Thymus (tissue), 11 donors: ENCODE measurements around the gene RASGRP1. TPM values are rescaled to one million over a fixed set of nuclear protein-coding genes. Genes with fewer than 3 reads are reported as not detected.

Experiments
- DNase-seq, 9 donors: peaks; one replicate each; pipeline ENCODE4 v3.0.0-alpha.2; 2013; ENCODE audit warnings: low spot score in 9 of 9, low read depth in 6 of 9, missing footprints in 1 of 9
- H3K27ac ChIP-seq, 2 donors: one replicate each; pipeline ENCODE4 v1.5.1; 2013; ENCODE audit warnings: control low read depth in 1 of 2, low read depth in 1 of 2, low read length in 1 of 2, mild to moderate bottlenecking in 1 of 2, moderate library complexity in 1 of 2
- H3K27me3 ChIP-seq, 2 donors: one replicate each; pipeline ENCODE4 v1.5.1; 2013; ENCODE audit warnings: low read length in 1 of 2; ENCODE audit not compliant: control insufficient read depth in 2 of 2, insufficient read depth in 1 of 2
- H3K36me3 ChIP-seq, 2 donors: one replicate each; pipeline ENCODE4 v1.5.1; 2013; ENCODE audit warnings: low read length in 1 of 2, mild to moderate bottlenecking in 1 of 2, moderate library complexity in 1 of 2; ENCODE audit not compliant: control insufficient read depth in 2 of 2, insufficient read depth in 2 of 2
- H3K4me1 ChIP-seq, 2 donors: one replicate each; pipeline ENCODE4 v1.5.1; 2013; ENCODE audit warnings: low read length in 2 of 2; ENCODE audit not compliant: control insufficient read depth in 2 of 2, insufficient read depth in 2 of 2
- H3K4me3 ChIP-seq, 2 donors: one replicate each; pipeline ENCODE4 v1.5.1; 2013; ENCODE audit warnings: low read length in 2 of 2, control low read depth in 1 of 2, mild to moderate bottlenecking in 1 of 2
- H3K9me3 ChIP-seq, 2 donors: one replicate each; pipeline ENCODE4 v1.5.1; 2013; ENCODE audit warnings: low read length in 1 of 2, mild to moderate bottlenecking in 1 of 2; ENCODE audit not compliant: control insufficient read depth in 2 of 2, insufficient read depth in 1 of 2
- WGBS: extraction: QIAGEN DNeasy Blood & Tissue Kit; methylation state at CpG from one replicate; pipeline ENCODE4 v1.1.7; 2013; 5-methylcytosine and 5-hydroxymethylcytosine counted together
- polyA plus RNA-seq: library from polyadenylated mRNA; stranded (reverse); fragments of 200-250 nt; gene quantifications from one replicate; pipeline ENCODE4 v1.2.3, GENCODE V29; 2013
- total RNA-seq: library from RNA; stranded (reverse); fragments of 120-200 nt; gene quantifications from one replicate; pipeline ENCODE4 v1.2.4, GENCODE V29; 2013
- donor health status: healthy.

The RASGRP1 gene
- total and polyA plus RNA-seq, 2 donors = 12.3 to 53.3 TPM

DNA sequence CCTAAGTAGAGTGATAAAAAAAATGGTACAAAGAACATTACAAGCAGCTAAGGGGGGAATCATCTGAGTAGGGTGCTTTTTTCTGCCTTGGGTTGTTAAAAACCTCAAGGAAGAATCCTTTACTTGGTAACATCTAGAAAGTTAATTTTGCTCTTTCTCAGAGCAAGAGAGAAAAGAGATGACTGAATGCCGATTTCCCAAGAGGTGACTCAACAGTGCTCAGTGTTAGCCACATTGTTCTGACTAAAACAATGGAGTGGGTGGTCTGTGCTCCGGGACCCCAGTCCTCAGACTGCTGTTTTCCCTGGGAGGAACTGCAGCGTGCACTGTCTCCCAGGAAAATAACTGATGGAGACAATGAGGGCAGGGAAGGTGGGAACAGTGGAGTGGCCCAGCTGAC lies 41.1 kb upstream of the RASGRP1 start:
- no peaks in the 10 kb centered on the region for H3K36me3 ChIP-seq
- 91% methylated on average over 3 of the region's 3 CpGs for WGBS
- no peak overlapping the region for H3K4me3 ChIP-seq
- H3K9me3 ChIP-seq = no peaks in the 10 kb centered on the region
- H3K27ac ChIP-seq = no peak overlapping the region
- DNase-seq = no peak
- H3K4me1 ChIP-seq = peaks cover 0 to 2% of the 10 kb centered on the region in 2 donors
- no peaks in the 10 kb centered on the region for H3K27me3 ChIP-seq

GRCh38 chr15:38603672-38604071 lies 39.1 kb upstream of the RASGRP1 start:
- DNase-seq = no peak
- no peaks in the 10 kb centered on the region for H3K27me3 ChIP-seq

DNA sequence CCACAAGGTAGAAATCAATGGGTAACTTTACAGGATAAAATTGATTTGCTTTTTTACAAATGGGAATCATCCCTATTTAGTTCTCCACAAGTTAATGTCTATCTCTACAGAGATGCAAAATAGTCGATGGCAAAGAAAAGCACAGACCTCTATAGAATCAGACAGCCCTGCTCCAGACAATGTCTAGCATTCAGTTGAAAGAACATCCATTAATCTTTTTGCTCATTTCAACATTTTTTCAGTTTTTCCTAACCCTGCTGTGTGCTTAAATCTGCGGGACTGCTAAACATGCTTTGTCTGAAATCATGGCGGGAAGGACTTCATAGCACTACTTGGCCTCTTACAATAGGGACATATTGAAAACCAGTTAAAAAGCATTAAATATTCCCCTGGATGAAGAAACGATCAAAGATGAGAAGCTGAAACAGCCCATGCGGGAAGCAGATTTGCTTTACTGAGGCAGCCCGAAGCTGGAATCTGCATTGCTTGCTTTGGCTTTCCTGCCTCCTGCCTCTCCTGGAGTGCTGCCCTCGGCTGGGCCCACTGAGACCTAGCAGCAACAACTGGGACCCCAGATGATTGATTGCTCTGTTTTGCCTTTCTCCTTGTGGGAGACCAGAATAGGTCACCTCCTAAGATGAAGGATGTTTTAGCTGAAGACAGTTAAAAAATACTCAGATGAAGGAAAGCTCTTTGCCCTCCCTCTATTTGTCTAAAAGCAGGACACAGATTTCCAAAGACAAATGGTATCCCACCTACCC lies 38.5 kb upstream of the RASGRP1 start:
- H3K9me3 ChIP-seq = no peaks in the 10 kb centered on the region
- DNase-seq = no peak
- H3K27me3 ChIP-seq = no peaks in the 10 kb centered on the region
- H3K27ac ChIP-seq = no peak overlapping the region
- no peaks in the 10 kb centered on the region for H3K4me1 ChIP-seq
- no peaks in the 10 kb centered on the region for H3K36me3 ChIP-seq
- 96% methylated on average over 7 of the region's 7 CpGs for WGBS
- H3K4me3 ChIP-seq = no peak overlapping the region

More at GRCh38 chr15:38603672-38604071, 39.1 kb upstream of the RASGRP1 start:
- H3K36me3 ChIP-seq = no peaks in the 10 kb centered on the region
- no peaks in the 10 kb centered on the region for H3K9me3 ChIP-seq
- no peak overlapping the region for H3K27ac ChIP-seq
- WGBS = 98% methylated on average over 5 of the region's 5 CpGs
- H3K4me3 ChIP-seq = no peak overlapping the region
- no peaks in the 10 kb centered on the region for H3K4me1 ChIP-seq

DNA sequence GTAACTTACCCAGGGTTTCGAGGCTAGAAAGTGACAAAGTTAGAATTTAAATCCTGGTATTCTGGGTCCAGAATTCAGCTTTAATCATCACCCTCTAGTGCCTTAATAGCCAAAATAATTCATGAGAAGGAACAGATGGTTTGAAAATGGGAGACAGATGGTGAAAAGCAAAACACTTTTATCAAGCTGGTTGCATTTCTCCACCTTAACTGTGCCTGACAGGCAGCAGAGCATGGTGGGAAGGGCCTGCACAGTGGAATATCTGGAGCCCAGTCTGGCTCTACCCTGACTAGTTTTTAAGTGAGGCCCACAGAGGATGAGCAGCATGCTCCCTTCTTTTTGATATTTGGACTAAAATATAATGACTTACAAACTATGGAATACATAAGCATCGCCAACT lies 35.6 kb upstream of the RASGRP1 start:
- 98% methylated on average over 2 of the region's 2 CpGs for WGBS
- Histone ChIP-seq H3K27me3 (no peaks in the 10 kb centered on the region), H3K4me3 (no peak overlapping the region), H3K36me3 (no peaks in the 10 kb centered on the region), H3K27ac (no peak overlapping the region), H3K9me3 (no peaks in the 10 kb centered on the region), H3K4me1 (no peaks in the 10 kb centered on the region)
- no peak for DNase-seq

GRCh38 chr15:38598749-38599148 lies 34.1 kb upstream of the RASGRP1 start:
- H3K4me3 ChIP-seq = no peak overlapping the region
- H3K9me3 ChIP-seq = no peaks in the 10 kb centered on the region
- H3K27ac ChIP-seq = no peak overlapping the region
- H3K4me1 ChIP-seq = no peaks in the 10 kb centered on the region
- WGBS = 92% methylated on average over 2 of the region's 2 CpGs
- no peak for DNase-seq
- no peaks in the 10 kb centered on the region for H3K36me3 ChIP-seq
- H3K27me3 ChIP-seq = no peaks in the 10 kb centered on the region

GRCh38 chr15:38597219-38597800 lies 32.7 kb upstream of the RASGRP1 start:
- no peak overlapping the region for H3K27ac ChIP-seq
- no peaks in the 10 kb centered on the region for H3K27me3 ChIP-seq
- H3K9me3 ChIP-seq = no peaks in the 10 kb centered on the region

GRCh38 chr15:38593524-38593923 lies 28.9 kb upstream of the RASGRP1 start:
- no peaks in the 10 kb centered on the region for H3K27me3 ChIP-seq
- no peak for DNase-seq
- no peak overlapping the region for H3K27ac ChIP-seq
- no peaks in the 10 kb centered on the region for H3K36me3 ChIP-seq
- H3K4me3 ChIP-seq = no peak overlapping the region
- WGBS = 93% methylated on average over 4 of the region's 4 CpGs
- H3K9me3 ChIP-seq = no peaks in the 10 kb centered on the region
- H3K4me1 ChIP-seq = peaks cover 3 to 5% of the 10 kb centered on the region in 2 donors

More at GRCh38 chr15:38597219-38597800, 32.7 kb upstream of the RASGRP1 start:
- Histone ChIP-seq H3K4me3 (no peak overlapping the region), H3K4me1 (no peaks in the 10 kb centered on the region), H3K36me3 (no peaks in the 10 kb centered on the region)
- 97% methylated on average over 3 of the region's 3 CpGs for WGBS
- DNase-seq = no peak

GRCh38 chr15:38589502-38589901 lies 24.9 kb upstream of the RASGRP1 start:
- Histone ChIP-seq H3K9me3 (no peaks in the 10 kb centered on the region), H3K36me3 (no peaks in the 10 kb centered on the region), H3K4me3 (no peak overlapping the region), H3K27ac (no peak overlapping the region), H3K4me1 (peaks cover 5 to 6% of the 10 kb centered on the region in 2 donors), H3K27me3 (no peaks in the 10 kb centered on the region)
- no peak for DNase-seq
- 93% methylated on average over 4 of the region's 4 CpGs for WGBS

GRCh38 chr15:38588672-38589071 lies 24.1 kb upstream of the RASGRP1 start:
- H3K27me3 ChIP-seq = no peaks in the 10 kb centered on the region
- H3K27ac ChIP-seq = no peak overlapping the region
- peaks cover 5 to 6% of the 10 kb centered on the region in 2 donors for H3K4me1 ChIP-seq
- H3K9me3 ChIP-seq = no peaks in the 10 kb centered on the region
- no peak for DNase-seq
- H3K4me3 ChIP-seq = no peak overlapping the region
- H3K36me3 ChIP-seq = no peaks in the 10 kb centered on the region
- 87% methylated on average over 3 of the region's 3 CpGs for WGBS
